ENCODE measurements around the gene HECTD2.
"Not testable (repeated sequence)": the region's sequence is repeated elsewhere in the genome, so short reads cannot be mapped to it uniquely, and the experiment has no call there.

The HECTD2 gene, protein sequence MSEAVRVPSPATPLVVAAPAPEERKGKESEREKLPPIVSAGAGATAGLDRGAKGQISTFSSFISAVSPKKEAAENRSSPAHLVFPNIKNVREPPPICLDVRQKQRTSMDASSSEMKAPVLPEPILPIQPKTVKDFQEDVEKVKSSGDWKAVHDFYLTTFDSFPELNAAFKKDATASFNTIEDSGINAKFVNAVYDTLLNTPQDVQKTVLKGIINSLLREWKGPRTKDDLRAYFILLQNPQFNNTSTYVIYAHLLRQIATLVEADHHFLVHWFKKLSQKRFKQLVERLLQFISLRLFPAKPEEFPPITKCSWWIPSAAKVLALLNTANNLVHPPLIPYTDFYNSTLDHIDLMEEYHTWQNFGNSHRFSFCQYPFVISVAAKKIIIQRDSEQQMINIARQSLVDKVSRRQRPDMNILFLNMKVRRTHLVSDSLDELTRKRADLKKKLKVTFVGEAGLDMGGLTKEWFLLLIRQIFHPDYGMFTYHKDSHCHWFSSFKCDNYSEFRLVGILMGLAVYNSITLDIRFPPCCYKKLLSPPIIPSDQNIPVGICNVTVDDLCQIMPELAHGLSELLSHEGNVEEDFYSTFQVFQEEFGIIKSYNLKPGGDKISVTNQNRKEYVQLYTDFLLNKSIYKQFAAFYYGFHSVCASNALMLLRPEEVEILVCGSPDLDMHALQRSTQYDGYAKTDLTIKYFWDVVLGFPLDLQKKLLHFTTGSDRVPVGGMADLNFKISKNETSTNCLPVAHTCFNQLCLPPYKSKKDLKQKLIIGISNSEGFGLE

DNA sequence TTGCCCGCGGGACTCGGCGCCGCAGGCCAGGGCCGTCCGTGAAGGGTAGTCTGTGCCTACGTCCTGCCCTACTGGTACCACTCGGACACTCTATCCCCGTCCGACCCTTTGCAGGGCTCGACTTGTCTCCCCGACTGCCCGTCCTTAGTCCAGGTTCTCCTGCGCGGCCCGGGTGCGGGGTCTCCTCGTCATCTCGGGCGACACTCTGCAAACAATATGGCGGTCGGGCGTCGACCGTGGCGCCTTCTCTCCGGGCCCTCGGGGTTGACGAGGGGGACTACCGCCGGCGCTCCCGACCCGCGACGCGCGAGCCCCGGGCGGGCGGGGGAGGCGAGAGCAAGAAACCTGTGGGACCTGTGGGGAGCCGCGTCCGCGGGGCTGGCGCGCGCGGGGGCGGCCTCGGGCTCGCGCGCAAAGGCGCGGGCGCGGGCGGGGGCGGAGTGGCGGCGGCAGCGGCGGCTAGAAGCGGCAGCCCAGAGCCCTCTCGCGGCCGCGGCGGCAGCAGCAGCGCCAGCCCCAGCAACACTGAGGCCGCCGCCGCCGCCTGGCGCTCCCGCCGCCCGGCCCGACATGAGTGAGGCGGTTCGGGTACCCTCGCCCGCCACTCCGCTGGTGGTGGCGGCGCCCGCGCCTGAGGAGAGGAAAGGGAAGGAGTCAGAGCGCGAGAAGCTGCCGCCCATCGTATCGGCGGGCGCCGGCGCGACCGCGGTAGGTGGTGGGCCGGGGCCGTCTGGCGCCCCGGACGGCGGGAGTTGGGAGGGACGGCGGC, at the start of gene HECTD2:
Gene HECTD2 (plus strand): TSS at position 476 of the 769 bp plus-strand sequence. CDS start 95 bp downstream, at position 571.
- in situ Hi-C loops (cut with MboI; ENCODE audit: low sequenced_read_pairs), result no loop called here

DNA sequence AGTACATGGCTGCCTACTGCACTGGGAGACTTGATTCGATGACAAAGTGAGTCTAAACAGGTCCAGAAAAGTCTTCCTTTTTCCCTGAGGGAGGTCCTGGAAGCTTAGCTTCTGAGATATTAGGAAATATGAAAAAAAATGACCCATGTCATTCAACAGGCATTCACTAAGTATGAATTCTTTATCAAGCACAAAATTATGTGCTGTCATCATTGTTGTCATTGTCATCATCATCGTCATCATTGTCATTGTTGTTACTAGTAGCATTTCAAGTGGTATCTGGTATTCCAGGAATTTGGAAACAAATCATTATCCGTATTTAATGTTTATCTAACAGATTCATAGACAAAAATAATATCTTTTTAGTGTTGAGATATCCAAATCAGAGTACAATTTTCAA, 49.7 kb upstream of the HECTD2 start:
- in situ Hi-C loops (cut with MboI; ENCODE audit: low sequenced_read_pairs), result no loop called here

DNA sequence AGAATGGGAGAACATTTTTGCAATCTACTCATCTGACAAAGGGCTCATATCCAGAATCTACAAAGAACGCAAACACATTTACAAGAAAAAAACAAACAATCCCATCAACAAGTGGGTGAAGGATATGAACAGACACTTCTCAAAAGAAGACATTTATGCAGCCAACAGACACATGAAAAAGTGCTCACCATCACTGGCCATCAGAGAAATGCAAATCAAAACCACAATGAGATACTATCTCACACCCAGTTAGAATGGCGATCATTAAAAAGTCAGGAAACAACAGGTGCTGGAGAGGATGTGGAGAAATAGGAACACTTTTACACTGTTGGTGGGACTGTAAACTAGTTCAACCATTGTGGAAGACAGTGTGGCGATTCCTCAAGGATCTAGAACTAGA, 44.6 kb upstream of the HECTD2 start:
- in situ Hi-C loops (cut with MboI; ENCODE audit: low sequenced_read_pairs), result not testable (repeated sequence)

DNA sequence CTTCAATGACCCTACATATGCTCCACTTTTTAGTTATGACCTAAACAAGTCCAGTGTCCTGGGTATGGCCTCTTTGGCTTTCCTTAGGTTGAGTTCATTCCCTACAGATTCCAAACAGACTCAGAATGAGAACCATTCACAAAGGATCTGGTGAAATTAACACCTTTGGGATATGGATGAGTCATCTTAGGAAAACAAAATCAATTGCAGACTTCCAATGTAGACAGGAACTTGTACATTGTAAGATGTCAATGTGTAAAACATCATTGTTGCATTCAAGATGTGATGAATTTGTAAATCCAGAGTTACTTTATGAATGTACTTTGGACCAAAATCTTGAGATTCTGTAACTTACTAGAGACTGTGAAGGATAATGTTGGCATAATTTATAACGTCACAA, 43.4 kb upstream of the HECTD2 start:
- in situ Hi-C loops (cut with MboI; ENCODE audit: low sequenced_read_pairs), result no loop called here

DNA sequence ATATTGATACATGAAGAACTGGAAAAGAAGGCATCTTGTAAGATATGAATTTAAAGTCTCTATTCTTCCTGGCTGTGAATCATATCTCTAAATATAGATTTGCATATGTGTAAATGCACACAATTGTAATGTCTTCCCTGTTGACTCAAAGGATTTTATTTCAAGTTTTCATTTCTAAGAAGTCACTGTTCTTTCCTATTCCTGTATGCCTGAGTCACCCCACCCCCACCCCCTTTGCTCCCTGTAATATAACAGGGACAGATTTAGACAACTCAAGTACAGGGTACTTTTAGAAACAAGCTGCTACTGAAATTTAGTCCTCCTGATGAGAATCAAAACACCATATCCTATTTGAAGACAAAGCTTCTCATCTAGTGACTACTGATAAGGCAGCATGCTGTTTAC, 43.0 kb upstream of the HECTD2 start:
- in situ Hi-C loops (cut with MboI; ENCODE audit: low sequenced_read_pairs), result no loop called here

DNA sequence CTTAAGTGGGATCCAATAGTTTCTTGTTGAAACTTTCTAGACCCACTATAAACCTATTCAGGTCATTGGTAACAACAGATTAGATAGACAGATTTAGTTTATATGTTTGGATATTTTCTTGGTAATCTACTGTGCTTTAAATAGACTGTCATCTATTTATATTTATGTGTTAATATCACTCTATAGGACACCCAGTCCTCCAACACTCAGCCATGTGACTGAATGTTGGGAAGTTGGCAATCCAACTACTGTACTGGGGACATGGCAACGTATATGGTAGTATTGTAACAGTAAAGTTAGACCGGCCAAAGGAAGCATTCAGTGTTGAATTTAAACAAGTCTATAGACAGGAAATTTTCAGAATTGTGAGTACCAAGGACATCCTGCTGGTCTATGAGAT, 42.6 kb upstream of the HECTD2 start:
- in situ Hi-C loops (cut with MboI; ENCODE audit: low sequenced_read_pairs), result no loop called here

DNA sequence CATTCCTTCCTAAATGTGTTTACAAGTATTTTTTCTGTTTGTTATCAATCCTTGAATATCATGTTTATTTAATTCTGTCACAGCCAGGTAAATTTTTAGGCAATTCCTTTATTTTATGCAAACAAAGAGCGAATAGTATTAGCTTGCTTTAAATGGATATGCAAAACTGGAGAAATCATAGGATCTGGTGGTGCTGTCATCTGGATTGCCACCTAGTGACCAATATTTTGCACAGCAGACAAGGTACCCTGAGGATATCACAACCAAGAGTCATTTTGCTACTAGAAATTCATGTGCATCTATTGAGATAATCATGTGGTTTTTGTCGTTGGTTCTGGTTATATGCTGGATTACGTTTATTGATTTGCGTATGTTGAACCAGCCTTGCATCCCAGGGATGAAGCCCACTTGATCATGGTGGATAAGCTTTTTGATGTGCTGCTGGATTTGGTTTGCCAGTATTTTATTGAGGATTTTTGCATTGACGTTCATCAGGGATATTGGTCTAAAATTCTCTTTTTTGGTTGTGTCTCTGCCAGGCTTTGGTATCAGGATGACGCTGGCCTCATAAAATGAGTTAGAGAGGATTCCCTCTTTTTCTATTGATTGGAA, 40.1 kb upstream of the HECTD2 start:
- in situ Hi-C loops (cut with MboI; ENCODE audit: low sequenced_read_pairs), result not testable (repeated sequence)

DNA sequence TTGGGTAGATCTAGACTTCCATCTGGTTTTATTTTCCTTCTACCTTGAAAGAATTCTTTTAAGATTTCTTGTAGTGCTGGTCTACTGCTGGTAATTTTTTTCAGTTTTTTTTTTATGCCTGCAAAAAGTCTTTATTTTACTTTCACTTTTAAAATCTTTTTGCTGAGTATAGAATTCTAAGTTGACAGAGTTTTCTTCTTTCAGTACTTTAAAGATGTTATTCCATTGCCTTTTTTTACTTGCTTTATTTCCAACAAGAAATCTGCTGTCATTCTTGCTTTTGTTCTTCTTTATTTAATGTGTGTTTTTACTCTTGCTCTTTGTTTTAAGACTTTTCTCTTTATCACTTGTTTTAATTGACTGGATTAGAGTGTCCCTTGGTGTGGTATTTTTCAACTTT, 36.1 kb upstream of the HECTD2 start:
- in situ Hi-C loops (cut with MboI; ENCODE audit: low sequenced_read_pairs), result no loop called here

DNA sequence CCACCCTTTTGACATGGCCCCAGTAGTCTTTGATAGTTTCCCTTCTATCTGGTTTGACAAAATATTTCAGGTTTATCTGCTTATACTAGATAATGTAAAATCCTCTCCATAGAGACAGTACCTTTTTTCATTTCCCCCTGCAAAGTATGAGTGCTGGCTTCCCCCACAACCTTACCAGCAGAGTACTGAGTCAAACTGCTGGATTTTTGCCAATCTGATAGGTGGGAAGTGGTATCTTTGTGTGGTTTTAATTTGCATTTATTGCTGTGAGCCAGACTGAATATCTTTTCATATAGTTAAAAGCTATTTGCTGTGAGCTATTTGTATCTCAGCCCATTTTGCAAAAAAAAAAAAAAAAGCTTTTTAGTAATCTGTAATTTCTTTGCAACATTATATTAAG, 32.1 kb upstream of the HECTD2 start:
- in situ Hi-C loops (cut with MboI; ENCODE audit: low sequenced_read_pairs), result no loop called here

DNA sequence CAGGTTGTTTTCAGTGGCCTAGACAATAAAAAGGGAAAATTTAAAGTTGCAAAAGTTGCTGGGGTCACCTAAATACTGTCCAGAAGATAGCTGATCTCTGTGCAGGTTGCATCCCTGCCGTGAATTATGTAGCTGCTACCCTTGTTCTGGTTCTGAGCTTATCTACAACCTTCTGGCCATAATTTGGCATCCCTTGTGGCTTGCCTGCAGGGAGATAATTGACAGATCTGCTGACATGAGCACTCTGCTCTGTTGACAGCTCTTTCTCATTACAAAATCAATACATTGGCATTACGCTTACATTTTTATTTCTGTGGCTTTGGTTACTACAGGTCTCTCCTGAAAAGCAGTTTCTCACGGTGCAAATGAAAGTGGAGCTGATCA, 29.3 kb upstream of the HECTD2 start:
- in situ Hi-C loops (cut with MboI; ENCODE audit: low sequenced_read_pairs), result no loop called here

DNA sequence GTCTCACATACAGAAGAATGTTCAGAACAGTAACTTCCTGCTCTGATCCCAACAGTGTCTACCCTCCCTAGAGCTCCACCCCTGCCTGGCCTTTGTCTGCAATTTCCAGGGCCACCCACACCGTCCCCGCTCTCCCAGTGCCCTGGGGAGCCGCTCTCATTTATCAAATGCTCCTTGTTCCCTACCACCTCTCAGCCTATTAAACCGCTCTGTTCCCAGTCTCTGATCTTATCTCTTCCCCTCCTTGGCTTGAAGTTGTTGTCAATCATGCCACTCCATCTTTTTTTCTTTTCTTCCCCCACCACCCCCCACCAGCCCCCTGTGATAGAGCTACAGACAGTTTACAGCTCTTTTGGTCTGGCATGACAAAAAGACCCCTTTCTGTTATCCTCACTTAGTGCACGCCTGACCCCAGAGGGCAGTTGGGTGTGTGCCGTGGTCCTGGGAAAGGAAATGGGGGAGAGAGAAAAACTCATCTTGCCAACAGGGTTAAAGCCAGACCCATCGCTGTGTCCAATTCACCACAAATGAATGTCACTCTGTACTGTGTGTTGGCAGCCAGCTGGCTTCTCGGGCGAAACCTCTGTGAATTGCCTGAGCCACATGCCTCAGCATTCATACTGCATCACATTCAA, 28.8 kb upstream of the HECTD2 start:
- in situ Hi-C loops (cut with MboI; ENCODE audit: low sequenced_read_pairs), result no loop called here

DNA sequence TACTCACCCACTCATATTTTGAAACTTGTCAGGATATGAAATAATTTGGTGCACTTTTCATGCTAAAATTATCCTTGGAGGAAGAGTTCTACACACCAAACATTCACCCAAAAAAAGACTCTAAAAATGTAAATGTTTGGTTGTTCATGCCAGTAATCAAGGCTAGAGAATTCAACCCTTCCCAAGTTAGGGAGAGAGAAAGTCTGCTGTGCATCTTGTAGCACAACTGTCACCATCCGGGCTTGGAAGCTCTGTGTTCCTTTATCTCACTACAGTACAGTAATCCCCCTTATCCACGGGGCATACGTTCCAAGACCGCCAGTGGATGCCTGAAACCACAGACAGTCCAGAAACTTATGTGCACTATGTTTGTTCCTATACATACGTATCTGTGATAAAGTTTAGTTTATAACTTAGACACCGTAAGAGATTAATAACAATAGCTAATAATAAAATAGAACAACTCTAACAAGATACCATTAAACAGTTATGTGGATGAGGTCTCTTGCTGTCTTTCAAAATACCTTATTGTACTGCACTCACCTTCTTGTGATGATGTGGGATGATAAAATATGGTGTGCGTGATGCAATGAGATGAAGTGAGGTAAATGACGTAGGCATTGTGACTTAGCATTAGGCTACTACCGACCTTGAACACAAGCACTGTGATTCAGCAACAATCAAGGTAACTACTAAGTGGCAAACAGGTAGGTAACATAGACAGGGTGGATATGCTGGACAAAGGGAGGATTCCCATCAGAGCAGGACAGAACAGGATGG, 24.6 kb upstream of the HECTD2 start:
- in situ Hi-C loops (cut with MboI; ENCODE audit: low sequenced_read_pairs), result no loop called here

DNA sequence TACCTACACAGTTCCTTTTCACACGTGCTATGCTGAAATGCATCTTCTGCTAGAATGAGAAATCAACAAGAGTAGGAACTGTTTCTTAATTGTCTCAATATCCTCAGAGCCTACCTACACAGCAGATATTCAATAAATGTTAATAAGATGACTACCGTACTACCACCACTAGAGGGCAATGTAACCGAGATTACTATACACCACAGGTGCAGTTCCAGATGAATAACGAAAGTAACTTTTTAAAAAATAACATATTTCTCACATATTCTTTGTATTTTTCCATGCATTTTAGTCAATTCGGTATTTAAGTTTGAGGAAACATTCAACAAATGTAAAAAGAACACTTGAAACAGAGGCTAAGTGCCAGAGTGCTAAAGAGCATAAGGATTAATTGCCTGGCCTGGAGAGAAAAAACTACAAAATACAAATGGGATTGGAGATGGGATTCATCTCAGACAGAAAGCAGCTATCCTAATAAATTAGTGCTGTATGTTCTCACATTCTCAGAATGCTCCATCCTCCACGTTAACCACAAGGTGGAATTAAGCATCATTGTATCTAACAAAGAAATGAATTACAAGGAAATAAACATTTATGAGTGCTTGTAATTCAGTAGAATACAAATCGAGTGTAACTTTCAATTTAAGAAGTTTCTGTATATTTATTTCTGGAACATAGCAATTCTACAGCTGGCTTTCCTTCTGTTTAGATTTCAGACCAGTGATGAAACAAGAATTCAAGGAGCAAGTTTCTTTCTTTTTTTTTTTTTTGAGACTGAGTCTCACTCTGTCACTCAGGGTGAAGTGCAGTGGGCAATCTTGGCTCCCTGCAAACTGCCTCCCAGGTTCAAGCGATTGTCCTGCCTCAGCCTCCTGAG, 20.3 kb upstream of the HECTD2 start:
- in situ Hi-C loops (cut with MboI; ENCODE audit: low sequenced_read_pairs), result no loop called here

DNA sequence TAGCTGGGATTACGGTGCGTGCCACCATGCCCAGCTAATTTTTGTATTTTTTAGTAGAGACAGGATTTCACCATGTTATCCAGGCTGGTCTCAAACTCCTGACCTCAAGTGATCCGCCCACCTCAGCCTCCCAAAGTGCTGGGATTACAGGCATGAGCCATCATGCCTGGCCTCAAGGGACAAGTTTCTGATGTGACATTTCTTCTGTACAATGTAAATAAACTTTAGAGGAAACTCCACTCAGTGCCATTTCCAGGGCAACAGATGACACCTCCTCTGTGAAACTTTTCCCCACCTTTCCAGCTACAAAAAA, 19.7 kb upstream of the HECTD2 start:
- in situ Hi-C loops (cut with MboI; ENCODE audit: low sequenced_read_pairs), result not testable (repeated sequence)

DNA sequence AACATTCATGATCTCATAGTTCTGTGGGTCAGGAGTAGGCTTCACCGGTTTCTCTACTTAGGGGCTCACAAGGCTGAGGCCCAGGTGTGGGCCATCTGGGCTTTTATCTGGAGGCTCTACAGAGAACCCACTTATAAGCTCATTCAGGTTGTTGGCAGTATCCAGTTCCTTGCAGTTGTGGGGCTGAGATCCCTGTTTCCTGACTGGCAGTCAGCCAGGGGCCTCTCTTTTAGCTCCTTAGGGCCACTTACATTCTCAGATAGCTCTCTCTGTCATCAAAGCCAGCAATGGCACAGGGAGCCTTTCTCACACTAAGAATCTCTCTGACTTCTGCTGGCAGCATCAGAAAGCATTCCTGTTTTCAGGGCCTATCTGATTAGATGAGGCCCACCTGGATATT, 18.2 kb upstream of the HECTD2 start:
- in situ Hi-C loops (cut with MboI; ENCODE audit: low sequenced_read_pairs), result no loop called here

DNA sequence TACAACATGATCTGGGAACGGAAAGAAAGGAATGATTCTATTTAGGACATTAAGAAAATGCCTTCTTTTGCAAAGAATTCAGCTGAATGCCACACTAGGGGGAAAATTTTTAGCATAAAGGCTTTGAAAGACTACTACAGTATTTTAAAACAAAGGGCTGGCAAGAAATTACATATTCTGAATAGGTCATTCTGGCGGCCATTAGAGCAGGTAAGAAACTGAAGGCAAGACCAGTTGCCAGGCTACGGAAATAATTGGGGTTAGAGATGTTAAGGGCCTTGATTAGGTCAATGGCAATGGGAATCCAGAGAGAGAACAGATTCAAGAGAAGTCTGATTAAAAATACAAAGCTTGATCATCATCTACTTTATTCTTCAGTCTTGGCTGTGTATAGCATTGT, 3.8 kb upstream of the HECTD2 start:
- in situ Hi-C loops (cut with MboI; ENCODE audit: low sequenced_read_pairs), result no loop called here

DNA sequence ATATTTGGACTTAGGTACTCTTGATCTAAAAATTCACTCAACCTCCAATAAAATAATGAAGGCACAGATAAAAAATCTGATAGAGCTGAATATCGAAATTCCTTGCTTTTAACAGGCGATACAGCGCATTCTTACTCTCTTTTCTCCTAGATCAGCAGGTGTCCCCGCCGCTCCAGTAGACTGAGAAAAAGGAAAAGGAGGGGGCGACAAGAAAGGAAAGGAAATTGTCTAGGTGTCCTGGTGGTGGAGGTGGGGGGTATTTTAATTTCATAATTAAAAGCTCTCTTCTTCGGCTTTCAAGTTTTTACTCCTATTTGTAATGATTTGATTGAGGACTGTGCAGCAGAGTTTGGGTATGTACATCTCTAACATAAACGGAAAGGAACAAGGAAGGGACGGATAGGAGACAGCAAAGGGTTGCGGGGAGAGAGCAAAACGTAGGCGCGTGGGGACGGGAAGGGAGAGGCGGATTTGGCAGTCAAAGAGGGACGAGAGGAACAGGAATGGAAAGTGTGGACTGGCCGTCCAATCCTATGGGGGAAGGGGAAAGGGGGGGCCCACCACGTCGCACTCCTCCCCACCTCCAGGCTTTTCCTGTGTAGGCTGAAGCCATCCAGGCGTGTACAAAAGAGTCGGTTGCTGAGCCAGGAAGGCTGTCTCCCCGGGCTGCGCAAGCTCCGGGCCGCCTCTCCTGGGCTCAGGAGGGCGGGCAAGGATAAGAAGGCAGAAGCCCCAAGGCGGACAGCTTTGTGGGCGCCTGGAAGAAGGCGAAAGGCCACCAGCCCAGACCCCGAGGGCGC, 875 bp upstream of the HECTD2 start:
- in situ Hi-C loops (cut with MboI; ENCODE audit: low sequenced_read_pairs), result no loop called here

DNA sequence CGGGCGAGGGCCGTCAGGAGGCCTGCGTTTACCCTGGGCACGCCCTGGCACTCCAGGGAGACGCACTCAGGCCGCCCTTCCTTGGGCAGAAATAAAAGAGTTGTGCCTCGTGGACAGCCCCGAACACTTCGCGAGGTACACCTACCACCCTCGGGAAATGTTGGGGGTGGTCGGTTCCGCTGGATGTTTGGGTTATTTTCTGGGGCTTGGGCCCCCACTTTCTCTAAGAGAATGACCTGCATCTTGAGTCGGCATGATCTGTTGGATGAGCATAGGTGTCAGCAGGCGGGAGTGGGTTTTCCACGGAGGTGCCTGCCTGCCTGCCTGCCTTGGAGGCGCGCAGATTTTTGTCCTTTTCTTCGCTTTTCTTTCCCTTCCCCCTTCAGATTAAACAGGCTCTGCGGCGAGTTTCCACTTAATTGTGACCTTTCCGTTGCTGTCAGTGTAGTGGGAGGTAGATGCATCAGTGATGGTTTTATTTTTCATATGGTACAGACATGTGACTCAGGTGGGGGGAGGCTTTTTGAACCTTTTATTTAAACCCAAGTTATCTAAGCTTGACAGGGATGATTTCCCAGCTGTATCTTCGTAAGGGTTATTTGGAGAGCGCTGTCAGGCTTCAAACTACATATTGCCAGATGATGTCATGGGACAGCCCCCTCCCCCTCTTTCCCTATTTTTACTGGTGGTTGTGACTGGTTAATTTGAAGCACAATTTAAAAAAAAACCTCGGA, 661 bp downstream of the HECTD2 start:
- in situ Hi-C loops (cut with MboI; ENCODE audit: low sequenced_read_pairs), result no loop called here

Measured in hTERT RPE-1 (cell line).